ENCODE measurements around the gene CFAP119.

- no peak for TF ChIP-seq CTCF (IDR thresholded peaks at IDR 0.05)
- peak in 1 of 2 donors; percentile 76 for TF ChIP-seq POLR2A (IDR thresholded peaks at IDR 0.05)
Observed at GRCh38 chr16:30747799-30748633, 13.8 kb downstream of the CFAP119 start, which contains the start of gene PHKG2.

Measured in thyroid gland (tissue), 4 donors.